Chondrocyte (in vitro differentiated cells): ENCODE results near the gene MAML1. TPM values are rescaled to one million over a fixed set of nuclear protein-coding genes. Genes with fewer than 3 reads are reported as not detected.

ENCODE experiments used
- DNase-seq: peaks from one replicate; pipeline ENCODE4 v3.0.0; 2021; ENCODE audit warnings: mixed read lengths, low spot score
- H3K27ac Mint-ChIP-seq: one replicate; pipeline ENCODE4 v1.8.0; 2021; ENCODE audit warnings: mild to moderate bottlenecking, moderate library complexity, mixed read lengths; ENCODE audit not compliant: unreplicated experiment
- H3K27me3 Mint-ChIP-seq: 2 replicates; pipeline ENCODE4 v1.8.0; 2021; ENCODE audit warnings: low read depth, mixed read lengths
- H3K36me3 Mint-ChIP-seq: 2 replicates; pipeline ENCODE4 v1.8.0; 2021; ENCODE audit warnings: low read depth, mixed read lengths
- H3K4me1 Mint-ChIP-seq: 2 replicates; pipeline ENCODE4 v1.8.0; 2021; ENCODE audit warnings: low read depth, mild to moderate bottlenecking, mixed read lengths
- H3K4me3 Mint-ChIP-seq: one replicate; pipeline ENCODE4 v1.8.0; 2021; ENCODE audit warnings: mild to moderate bottlenecking, moderate library complexity, mixed read lengths; ENCODE audit not compliant: unreplicated experiment
- H3K9me3 Mint-ChIP-seq: 2 replicates; pipeline ENCODE4 v1.8.0; 2021; ENCODE audit warnings: low read depth, mixed read lengths
- total RNA-seq: library from RNA; stranded (reverse); gene quantifications from 3 replicates; pipeline ENCODE4 v1.2.1, GENCODE V29; 2021
- TF ChIP-seq, protein P1 (sequence below): fragments of 200-600 bp; sonication (generic); IDR thresholded peaks from 2 replicates; pipeline ENCODE4 v1.5.0; 2021; ENCODE audit warnings: antibody characterized with exemption, mild to moderate bottlenecking, moderate library complexity

Gene MAML1
- total RNA-seq, 1 donor from 2014 or later = 29.9 TPM

DNA sequence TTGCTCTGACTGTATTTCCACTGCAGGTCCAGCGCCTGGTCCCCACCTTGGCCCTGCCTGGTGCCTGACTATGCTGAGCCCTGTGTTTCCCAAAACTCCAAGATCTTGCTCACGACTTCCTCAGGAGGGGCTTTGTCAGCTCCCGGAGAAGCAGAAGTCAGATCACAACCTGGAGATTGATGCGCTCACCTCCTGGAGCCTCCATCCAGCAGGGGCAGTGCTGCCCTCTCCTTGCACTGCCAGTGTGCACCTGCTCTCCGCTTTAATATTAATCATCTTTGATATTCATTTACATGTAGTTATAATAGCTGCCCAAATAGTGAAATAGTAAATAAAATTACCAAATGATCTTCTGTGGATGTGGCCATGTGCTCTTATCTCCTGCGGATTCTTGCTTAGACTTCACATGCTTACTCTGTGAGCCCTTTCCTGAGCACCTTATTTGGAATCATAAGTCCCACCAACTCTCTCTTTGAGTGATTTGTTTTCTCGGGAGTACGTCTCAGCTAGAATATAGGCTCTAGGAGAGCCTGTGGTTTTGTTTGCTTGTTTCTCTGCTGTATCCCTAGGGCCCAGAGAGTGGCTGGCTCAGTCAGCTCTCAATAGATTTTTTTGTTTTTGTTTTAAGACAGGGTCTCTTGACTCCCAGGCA, 17.4 kb downstream of the MAML1 start:
- Mint-ChIP-seq H3K4me1 (peaks cover 18% of the 10 kb centered on the region), H3K27me3 (no peaks in the 10 kb centered on the region), H3K36me3 (peaks cover 4% of the 10 kb centered on the region), H3K4me3 (no peak overlapping the region), H3K9me3 (no peaks in the 10 kb centered on the region), H3K27ac (no peak overlapping the region)
- no peak for DNase-seq
- TF ChIP-seq, protein P1, sequence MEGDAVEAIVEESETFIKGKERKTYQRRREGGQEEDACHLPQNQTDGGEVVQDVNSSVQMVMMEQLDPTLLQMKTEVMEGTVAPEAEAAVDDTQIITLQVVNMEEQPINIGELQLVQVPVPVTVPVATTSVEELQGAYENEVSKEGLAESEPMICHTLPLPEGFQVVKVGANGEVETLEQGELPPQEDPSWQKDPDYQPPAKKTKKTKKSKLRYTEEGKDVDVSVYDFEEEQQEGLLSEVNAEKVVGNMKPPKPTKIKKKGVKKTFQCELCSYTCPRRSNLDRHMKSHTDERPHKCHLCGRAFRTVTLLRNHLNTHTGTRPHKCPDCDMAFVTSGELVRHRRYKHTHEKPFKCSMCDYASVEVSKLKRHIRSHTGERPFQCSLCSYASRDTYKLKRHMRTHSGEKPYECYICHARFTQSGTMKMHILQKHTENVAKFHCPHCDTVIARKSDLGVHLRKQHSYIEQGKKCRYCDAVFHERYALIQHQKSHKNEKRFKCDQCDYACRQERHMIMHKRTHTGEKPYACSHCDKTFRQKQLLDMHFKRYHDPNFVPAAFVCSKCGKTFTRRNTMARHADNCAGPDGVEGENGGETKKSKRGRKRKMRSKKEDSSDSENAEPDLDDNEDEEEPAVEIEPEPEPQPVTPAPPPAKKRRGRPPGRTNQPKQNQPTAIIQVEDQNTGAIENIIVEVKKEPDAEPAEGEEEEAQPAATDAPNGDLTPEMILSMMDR = no peak

DNA sequence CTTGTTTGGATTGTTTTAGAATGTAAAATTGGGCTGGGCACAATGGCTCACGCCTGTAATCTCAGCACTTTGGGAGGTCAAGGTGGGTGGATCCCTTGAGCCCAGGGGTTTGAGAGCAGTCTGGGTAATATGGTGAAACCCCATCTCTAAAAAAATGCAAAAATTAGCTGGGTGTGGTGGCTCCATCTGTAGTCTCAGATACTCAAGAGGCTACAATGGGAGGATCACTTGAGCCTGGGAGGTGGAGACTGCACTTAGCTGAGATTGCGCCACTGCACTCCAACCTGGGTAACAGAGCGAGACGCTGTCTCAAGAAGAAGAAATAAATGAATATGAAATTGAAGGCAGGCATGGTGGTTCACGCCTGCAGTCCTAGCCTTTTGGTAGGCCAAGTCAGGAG, 21.3 kb downstream of the MAML1 start:
- TF ChIP-seq, protein P1 = no peak
- Mint-ChIP-seq H3K27ac (no peak overlapping the region), H3K36me3 (peaks cover 4% of the 10 kb centered on the region), H3K9me3 (no peaks in the 10 kb centered on the region), H3K4me1 (peaks cover 23% of the 10 kb centered on the region), H3K4me3 (no peak overlapping the region), H3K27me3 (no peaks in the 10 kb centered on the region)
- DNase-seq = no peak

DNA sequence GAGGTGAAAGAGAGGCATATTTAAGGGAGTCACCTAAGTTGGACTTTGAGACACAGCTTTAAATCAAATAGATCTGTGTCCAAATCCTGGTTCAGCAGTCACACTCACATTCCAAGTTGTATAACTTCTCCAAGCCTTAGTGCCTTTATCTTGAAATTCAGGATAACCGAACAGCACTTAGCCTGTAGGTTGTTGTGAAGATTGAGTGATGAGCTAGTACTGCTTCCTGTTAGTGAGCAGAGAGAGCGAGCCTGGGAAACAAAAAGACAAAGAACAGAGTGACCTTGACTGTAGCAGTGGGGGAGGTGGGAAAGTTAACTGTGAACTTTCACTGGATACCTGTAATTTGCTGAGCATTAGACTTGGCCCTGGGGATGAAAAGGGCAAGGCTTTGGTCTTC, 22.4 kb downstream of the MAML1 start:
- Mint-ChIP-seq H3K27ac (no peak overlapping the region), H3K4me1 (peaks cover 33% of the 10 kb centered on the region), H3K9me3 (no peaks in the 10 kb centered on the region), H3K27me3 (no peaks in the 10 kb centered on the region), H3K4me3 (no peak overlapping the region), H3K36me3 (peaks cover 3% of the 10 kb centered on the region)
- no peak for DNase-seq
- TF ChIP-seq, protein P1 = no peak

DNA sequence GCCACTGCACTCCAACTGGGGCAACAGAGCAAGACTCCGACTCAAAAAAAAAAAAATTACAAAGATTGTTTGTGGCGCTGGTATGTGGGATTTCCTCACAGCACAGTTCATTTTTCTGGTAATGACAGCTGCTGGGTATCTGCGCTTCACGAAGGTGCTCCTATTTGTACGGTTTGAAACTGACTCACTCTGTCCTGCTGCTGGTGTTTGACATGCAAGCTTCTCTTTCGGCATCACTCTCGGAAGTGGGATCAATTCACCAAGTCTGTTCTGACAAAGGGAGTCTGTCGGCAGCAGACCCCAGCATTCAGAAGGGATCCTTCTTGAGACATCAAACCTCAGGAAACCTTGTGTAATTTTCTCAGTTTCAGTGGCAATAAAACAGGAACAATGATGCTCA, 26.3 kb downstream of the MAML1 start:
- H3K4me3 Mint-ChIP-seq = no peak overlapping the region
- no peaks in the 10 kb centered on the region for H3K36me3 Mint-ChIP-seq
- no peak for DNase-seq
- no peaks in the 10 kb centered on the region for H3K9me3 Mint-ChIP-seq
- TF ChIP-seq, protein P1 = no peak
- H3K4me1 Mint-ChIP-seq = peaks cover 61% of the 10 kb centered on the region
- no peak overlapping the region for H3K27ac Mint-ChIP-seq
- H3K27me3 Mint-ChIP-seq = no peaks in the 10 kb centered on the region

DNA sequence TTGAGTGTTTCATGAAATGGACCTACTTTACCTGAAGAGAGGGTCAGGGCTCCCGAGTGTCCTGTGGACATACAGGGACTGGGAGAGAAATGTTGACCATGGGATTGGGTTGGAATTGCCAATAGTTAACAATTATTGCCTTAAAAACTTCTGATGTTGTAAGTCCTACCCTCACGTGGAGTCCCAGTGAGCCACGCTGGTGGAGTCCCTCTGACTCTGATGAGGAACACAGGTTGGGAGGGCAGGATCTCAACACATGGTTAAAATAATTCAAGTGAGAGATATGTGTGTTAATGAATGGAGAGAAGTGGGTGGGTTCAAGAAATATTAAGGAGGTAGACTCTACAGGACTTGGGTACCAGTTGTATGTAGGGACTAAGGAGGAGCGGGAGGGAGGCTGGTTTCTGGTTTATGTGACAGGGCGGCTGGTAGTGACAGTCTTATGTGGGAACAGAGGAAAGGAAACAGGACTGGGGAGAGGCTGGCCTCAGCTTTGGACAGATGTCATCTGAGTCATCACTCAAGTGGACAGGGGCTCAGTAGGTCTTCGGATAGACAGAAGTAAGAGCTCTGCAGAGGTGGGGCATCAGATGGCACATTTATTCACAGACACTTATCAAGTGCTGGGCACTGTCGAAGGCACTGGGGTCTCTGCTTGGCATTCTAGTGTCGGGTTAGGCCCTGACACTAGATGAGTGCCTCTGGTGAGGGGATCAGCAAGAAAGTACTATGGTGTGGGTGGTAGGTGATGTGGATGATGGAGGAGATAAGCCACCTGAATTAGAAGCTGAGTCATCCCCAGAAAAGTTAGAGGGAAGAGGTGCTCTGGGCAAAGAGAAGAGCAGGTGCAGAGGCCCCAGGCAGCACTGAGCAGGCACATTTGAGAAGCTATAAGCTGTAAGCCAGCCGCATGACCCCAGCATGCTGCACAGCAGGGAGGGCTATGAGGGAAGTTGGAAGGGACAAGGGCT, 27.2 kb downstream of the MAML1 start:
- Mint-ChIP-seq H3K27ac (peak overlapping the region; percentile 77), H3K4me3 (no peak overlapping the region), H3K4me1 (peaks cover 66% of the 10 kb centered on the region), H3K27me3 (no peaks in the 10 kb centered on the region), H3K36me3 (no peaks in the 10 kb centered on the region), H3K9me3 (no peaks in the 10 kb centered on the region)
- TF ChIP-seq, protein P1 = no peak
- DNase-seq = no peak
